ENCODE results near the gene SAXO2. TPM values are rescaled to one million over a fixed set of nuclear protein-coding genes. Genes with fewer than 3 reads are reported as not detected.
"Not testable (repeated sequence)": the region's sequence is repeated elsewhere in the genome, so short reads cannot be mapped to it uniquely, and the experiment has no call there.

Gene SAXO2
- total and polyA plus RNA-seq, 2 of the 4 experiments (the other 2 are of a cell fraction) = 0.14 TPM; not detected in 1

- Histone ChIP-seq H3K9me3 (ENCODE audit: control insufficient read depth, insufficient read depth, low read length) (peaks cover 7% of the 10 kb centered on the region), H3K79me1 (ENCODE audit: low read depth in 1 of 2, low read length in 2 of 2) (no peaks in the 10 kb centered on the region), H3K18ac (ENCODE audit: low read depth, low read length) (no peak overlapping the region), H3K27ac (ENCODE audit: insufficient read depth, low read length) (no peak overlapping the region), H4K8ac (ENCODE audit: low read depth in 2 of 2, low read length in 2 of 2) (no peak overlapping the region), H3K56ac (ENCODE audit: extremely low read depth, insufficient read depth, low read length) (no peak overlapping the region), H2AK9ac (replicated peaks; ENCODE audit: low read depth, low read length, poor library complexity) (no peak overlapping the region), H3K4me3 (ENCODE audit: insufficient read depth, low read depth, low read length) (no peak overlapping the region), H3K14ac (replicated peaks; ENCODE audit: low read depth, low read length) (no peak overlapping the region), H4K20me1 (ENCODE audit: insufficient read depth, low read length) (no peaks in the 10 kb centered on the region), H2BK15ac (ENCODE audit: low read depth, low read length) (no peak overlapping the region), H3K4me1 (ENCODE audit: control insufficient read depth, insufficient read depth, low read length) (no peaks in the 10 kb centered on the region), H3K4me2 (ENCODE audit: low read depth, low read length) (no peak overlapping the region), H2BK120ac (ENCODE audit: low read depth, low read length) (no peak overlapping the region), H4K91ac (ENCODE audit: insufficient read depth, low read depth, low read length) (no peak overlapping the region), H2AFZ (replicated peaks; ENCODE audit: low read length, poor library complexity) (no peak overlapping the region), H3K9ac (ENCODE audit: low read depth, low read length) (no peak overlapping the region), H4K5ac (ENCODE audit: low read depth, low read length) (no peak overlapping the region), H2BK5ac (ENCODE audit: low read depth, low read length, poor library complexity, severe bottlenecking) (no peak overlapping the region), H3K36me3 (ENCODE audit: control insufficient read depth, insufficient read depth, low read length) (no peaks in the 10 kb centered on the region), H3K4ac (ENCODE audit: low read depth, low read length) (no peak overlapping the region), H3K23ac (ENCODE audit: low read depth, low read length) (no peak overlapping the region), H2AK5ac (ENCODE audit: low read depth, low read length) (no peak overlapping the region), H3K27me3 (ENCODE audit: control insufficient read depth, insufficient read depth, low read length) (peaks cover 27% of the 10 kb centered on the region), H3K9me1 (ENCODE audit: insufficient read depth, low read length) (peaks cover 4% of the 10 kb centered on the region; the same call in 1 of the 2 replicates), H2BK20ac (ENCODE audit: low read depth, low read length) (no peak overlapping the region)
- no CpG with 5 or more reads among the region's 2 CpGs for WGBS, 2 experiments (ENCODE audit: extremely low coverage in 2 of 2, insufficient read length in 1 of 2)
- in situ Hi-C loops (cut with MboI; ENCODE audit: low sequenced_read_pairs) (no loop called here), dilution Hi-C loops (cut with HindIII; ENCODE audit: low sequenced_read_pairs, unreplicated experiment) (no loop called here), intact Hi-C loops (cut with micrococcal nuclease) (no loop called here)
- no TSS peak for BruUV-seq (replicated peaks)
- ChIA-PET CTCF (no interaction called here), POLR2A (ENCODE audit: unreplicated experiment) (no interaction called here)
- DNase-seq = no peak
- ATAC-seq (ENCODE audit: low read depth) = no peak
- TF ChIP-seq MXI1 (IDR thresholded peaks at IDR 0.05; ENCODE audit: borderline replicate concordance, low read depth, low read length) = no peak
- TF ChIP-seq MAFK (IDR thresholded peaks at IDR 0.05; ENCODE audit: low read depth, low read length) = no peak
- no peak for TF ChIP-seq POLR2A (IDR thresholded peaks at IDR 0.05; ENCODE audit: low read depth, low read length)
- no peak for TF ChIP-seq RCOR1 (IDR thresholded peaks at IDR 0.05; ENCODE audit: insufficient replicate concordance, low read length)
- no peak for TF ChIP-seq BHLHE40 (IDR thresholded peaks at IDR 0.05; ENCODE audit: low read depth, low read length)
Observed at GRCh38 chr15:82309802-82310201, 47.2 kb downstream of the SAXO2 start.

- POLR2A ChIA-PET (ENCODE audit: unreplicated experiment) = not testable (repeated sequence)
Observed at GRCh38 chr15:82311321-82311720, 48.7 kb downstream of the SAXO2 start.

More at GRCh38 chr15:82311321-82311720, 48.7 kb downstream of the SAXO2 start:
- H3K27ac ChIP-seq (ENCODE audit: insufficient read depth, low read length); BruUV-seq (replicated peaks); H3K18ac ChIP-seq (ENCODE audit: low read depth, low read length); H2BK5ac ChIP-seq (ENCODE audit: low read depth, low read length, poor library complexity, severe bottlenecking); H4K20me1 ChIP-seq (ENCODE audit: insufficient read depth, low read length); H3K9ac ChIP-seq (ENCODE audit: low read depth, low read length); H2BK15ac ChIP-seq (ENCODE audit: low read depth, low read length); H4K91ac ChIP-seq (ENCODE audit: insufficient read depth, low read depth, low read length); H2BK120ac ChIP-seq (ENCODE audit: low read depth, low read length); H2AK9ac ChIP-seq (replicated peaks; ENCODE audit: low read depth, low read length, poor library complexity); CTCF ChIA-PET; H2BK20ac ChIP-seq (ENCODE audit: low read depth, low read length); H4K8ac ChIP-seq (ENCODE audit: low read depth in 2 of 2, low read length in 2 of 2); H2AFZ ChIP-seq (replicated peaks; ENCODE audit: low read length, poor library complexity); H3K4me1 ChIP-seq (ENCODE audit: control insufficient read depth, insufficient read depth, low read length); H3K4me3 ChIP-seq (ENCODE audit: insufficient read depth, low read depth, low read length); DNase-seq; H2AK5ac ChIP-seq (ENCODE audit: low read depth, low read length); H3K4me2 ChIP-seq (ENCODE audit: low read depth, low read length); H4K5ac ChIP-seq (ENCODE audit: low read depth, low read length); H3K23ac ChIP-seq (ENCODE audit: low read depth, low read length); H3K36me3 ChIP-seq (ENCODE audit: control insufficient read depth, insufficient read depth, low read length); in situ Hi-C loops (cut with MboI; ENCODE audit: low sequenced_read_pairs); H3K4ac ChIP-seq (ENCODE audit: low read depth, low read length); H3K56ac ChIP-seq (ENCODE audit: extremely low read depth, insufficient read depth, low read length); H3K79me1 ChIP-seq (ENCODE audit: low read depth in 1 of 2, low read length in 2 of 2); ATAC-seq (ENCODE audit: low read depth); H3K14ac ChIP-seq (replicated peaks; ENCODE audit: low read depth, low read length); H3K9me3 ChIP-seq (ENCODE audit: control insufficient read depth, insufficient read depth, low read length); H3K9me1 ChIP-seq (ENCODE audit: insufficient read depth, low read length); intact Hi-C loops (cut with micrococcal nuclease); dilution Hi-C loops (cut with HindIII; ENCODE audit: low sequenced_read_pairs, unreplicated experiment): not testable (repeated sequence)
- WGBS, 2 experiments (ENCODE audit: extremely low coverage in 2 of 2, insufficient read length in 1 of 2) = no CpG with 5 or more reads among the region's 5 CpGs
- peaks cover 25% of the 10 kb centered on the region for H3K27me3 ChIP-seq (ENCODE audit: control insufficient read depth, insufficient read depth, low read length)

Measured in IMR-90 (cell line).